Hippocampal formation (tissue), 2 donors: ENCODE data around the gene SAV1.

Experiments used
- DNase-seq, 2 donors: peaks; one replicate each; lab custom pipeline; 2025; lab: John Stamatoyannopoulos, UW

Gene SAV1

DNA sequence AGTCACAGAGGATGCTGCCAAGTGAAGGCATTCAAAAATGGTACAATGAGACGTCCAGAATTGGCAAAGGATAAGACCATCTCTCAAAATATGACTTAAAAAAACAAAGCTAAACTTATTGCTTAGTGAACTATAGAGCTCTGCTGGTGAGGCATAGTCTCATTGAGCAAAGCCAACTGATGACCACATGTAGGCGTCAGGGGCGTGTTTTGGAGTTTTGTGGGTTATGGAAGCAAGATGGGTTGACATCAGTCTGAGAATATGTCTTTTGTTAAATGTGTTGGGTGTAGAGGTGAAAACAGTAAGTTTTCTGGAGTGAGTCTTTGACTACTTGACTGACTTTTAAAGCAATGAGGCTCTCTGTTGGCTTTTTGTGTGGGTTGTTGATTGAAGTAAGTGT lies 60.9 kb downstream of the SAV1 start:
- DNase-seq = no peak

DNA sequence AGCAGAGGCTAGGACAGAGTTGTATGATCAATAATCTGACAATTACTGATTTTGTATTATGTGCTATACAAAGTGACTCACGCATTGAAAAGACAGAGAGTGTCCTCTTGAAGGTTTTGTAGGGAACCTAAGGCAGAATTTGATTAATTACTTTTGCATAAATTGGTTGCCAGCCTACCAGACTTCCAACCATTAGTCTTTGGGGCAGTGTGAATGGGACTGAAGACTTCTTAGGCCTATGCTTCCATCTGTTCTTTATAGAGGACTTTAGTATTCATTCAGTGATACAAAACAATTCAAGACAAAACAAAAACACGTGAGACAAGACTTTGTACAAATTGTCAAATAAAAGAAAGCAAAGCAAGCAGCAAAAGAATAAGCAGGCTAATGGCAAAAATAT lies 61.6 kb downstream of the SAV1 start:
- no peak for DNase-seq

DNA sequence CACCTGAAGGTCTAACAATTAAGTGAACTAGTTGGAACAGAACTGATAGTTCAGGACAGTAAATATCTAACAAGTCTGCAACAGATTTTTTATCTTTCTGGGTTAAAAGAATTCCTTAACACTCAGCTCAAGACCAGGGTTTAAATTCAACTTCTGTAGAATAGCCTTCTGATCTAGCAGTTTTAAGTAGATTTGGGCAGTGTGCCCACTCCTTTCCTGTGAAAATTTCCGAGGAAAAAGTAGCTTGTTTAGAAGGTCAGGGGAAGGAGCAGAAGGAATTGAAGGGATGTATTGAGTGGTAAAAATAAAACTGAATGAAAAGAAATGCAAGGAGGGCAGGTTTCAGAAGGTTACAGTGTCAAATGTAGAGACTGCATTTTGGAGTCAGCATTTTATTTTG lies 62.3 kb downstream of the SAV1 start:
- no peak for DNase-seq

DNA sequence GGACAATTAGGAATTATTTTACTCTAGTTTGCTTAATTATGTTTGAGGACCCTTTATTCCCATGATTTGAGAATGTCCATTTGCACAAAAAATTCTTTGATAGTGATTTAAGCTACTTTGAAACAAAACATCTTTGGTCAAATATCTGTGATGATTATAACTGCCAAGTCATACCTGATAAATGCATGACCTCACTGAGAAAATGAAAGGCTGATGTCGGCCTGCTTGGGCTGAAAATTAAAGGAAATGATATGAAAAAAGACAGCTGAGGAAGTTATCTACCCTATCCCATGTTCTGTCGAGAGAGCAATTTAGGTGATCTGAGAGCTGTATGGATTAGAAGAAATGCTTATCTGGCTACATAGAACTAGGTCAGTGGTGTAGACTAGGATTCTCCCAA lies 64.5 kb downstream of the SAV1 start:
- DNase-seq = no peak

DNA sequence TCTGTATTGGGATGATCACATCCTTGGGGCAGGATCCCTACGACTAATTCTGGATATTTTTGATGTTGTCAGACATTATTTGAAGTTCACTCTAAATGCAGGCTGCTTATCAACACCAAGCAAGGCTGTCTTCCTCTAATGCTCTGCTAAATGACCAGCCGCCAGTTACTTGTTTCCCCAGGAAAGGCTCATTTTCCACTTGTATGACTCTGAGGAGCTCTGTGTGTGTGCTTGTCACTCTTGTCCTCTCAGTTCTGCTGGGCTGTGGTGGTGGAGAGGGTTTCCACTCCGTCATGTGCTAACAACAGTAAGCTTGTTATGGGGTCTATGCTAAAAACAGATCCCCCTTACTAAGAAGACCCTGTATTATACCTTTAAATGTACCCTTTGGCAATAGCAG lies 66.1 kb downstream of the SAV1 start:
- DNase-seq = peak in 1 of 2 donors; percentile 13

DNA sequence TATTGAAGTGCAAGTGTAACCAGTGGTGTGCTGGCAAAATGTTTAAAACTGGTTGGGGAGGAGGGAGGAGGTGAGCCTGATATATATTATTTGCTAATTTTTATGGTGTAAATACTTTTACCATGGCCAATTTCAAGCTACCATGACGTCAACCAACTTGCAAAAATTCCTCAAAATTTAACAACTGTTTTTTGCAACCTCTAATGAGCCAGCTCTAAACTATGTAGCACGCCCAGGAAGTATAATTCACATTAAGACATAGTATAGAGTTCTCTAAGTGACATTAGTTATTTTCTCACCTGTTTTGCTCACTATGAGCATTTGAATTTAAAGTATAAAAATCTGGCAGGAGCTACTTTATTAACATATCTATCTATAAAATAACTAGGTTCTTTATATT lies 66.7 kb downstream of the SAV1 start:
- DNase-seq = no peak

DNA sequence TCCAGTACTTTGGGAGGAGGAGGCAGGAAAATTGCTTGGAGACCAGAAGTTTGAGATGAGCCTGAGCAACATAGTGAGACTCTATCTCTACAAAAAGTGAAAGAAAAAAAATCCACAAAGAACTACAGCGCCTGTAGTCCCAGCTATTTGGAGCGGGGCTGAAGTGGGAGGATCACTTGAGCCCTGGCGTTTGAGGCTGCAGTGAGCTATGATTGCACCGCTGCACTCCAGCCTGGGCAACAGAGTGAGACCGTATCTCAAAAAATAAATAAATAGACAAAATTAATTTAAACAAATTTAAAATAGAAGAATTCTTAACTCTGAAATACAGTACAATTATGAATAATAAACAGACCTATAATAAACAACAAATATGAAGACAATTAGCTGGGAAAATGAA lies 67.3 kb downstream of the SAV1 start:
- DNase-seq = peak in 1 of 2 donors; percentile 6

DNA sequence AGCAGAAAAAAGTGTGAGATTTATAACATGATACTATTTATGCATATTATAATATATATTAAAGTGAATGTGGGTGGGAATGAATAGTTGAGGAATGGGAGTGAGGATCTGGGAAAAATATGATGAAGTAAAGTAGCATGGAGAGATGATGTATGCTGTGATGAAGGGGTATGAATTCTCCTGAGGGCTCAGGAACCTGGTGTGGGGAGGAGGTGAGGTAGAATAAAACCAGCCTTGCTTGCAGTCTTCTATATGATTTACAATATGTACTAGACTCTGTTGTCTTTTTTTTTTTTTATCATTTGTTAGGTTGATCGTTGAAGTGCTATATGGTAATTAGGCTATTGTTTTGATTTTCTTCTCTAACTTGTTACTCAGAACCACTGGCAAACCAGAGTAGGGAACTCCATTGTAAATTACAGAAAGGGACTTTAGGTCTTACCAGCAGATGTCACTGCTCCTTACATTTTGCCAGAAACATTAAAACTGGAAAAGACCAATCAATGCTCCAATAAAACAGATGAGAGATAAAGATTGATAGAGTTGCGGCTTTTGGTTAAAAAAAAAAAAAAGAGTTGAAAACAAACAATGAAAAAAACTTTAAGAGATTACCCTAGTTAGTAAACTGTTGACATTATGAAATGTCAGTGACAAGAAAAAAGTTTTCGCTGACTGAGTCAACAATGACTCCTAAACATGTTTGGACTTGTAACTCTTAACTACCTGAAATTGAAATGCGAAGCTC lies 68.2 kb downstream of the SAV1 start:
- peak in 1 of 2 donors; percentile 84 for DNase-seq

DNA sequence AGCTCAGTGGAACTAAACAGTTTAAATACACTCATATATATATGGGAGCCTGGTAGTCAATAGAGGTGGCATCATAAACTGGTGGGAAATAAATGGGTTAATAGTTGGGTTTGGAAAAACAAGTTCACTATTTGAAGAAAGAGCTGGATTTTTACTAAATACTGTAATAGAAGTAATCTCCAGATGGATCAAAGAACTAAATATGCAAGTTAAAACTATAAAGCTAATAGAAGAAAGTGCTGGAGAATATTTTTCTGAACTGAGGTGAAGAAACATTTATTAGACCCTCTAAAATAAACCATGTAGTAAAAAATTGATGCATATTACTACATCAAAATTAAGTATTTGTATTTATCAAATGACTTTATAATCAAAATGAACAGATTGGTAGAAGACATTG lies 69.3 kb downstream of the SAV1 start:
- DNase-seq = no peak

DNA sequence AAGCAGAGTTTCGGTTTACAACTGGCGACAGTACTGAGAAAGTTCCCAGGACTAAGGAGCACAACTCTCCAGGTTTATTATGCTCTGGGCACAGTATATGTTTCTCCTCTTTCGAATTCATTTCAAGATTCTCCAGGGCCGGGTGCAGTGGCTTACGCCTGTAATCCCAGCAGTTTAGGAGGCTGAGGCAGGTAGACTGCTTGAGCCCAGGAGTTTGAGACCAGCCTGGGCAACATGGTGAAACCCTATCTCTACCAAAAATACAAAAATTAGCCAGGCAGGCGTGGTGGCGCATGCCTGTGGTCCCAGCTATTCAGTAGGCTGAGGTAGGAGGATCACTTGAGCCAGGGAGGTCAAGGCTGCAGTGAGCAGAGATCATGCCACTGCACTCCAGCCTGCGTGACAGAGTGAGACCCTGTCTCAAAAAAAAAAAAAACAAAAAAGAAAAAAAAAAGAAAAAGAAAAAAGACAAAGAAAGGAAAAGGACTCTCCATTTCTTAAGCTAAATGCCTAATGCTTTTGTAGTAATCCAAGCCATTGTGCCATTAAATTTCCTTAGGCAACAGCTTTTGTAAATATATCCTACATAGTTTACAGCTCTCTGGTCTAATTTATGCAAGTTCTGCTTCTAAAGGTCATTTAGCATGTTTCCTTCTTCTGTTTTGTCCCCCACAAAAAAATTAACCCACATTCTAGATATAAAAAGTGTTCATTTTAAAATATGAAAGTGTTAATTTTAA lies 73.4 kb downstream of the SAV1 start:
- no peak for DNase-seq

DNA sequence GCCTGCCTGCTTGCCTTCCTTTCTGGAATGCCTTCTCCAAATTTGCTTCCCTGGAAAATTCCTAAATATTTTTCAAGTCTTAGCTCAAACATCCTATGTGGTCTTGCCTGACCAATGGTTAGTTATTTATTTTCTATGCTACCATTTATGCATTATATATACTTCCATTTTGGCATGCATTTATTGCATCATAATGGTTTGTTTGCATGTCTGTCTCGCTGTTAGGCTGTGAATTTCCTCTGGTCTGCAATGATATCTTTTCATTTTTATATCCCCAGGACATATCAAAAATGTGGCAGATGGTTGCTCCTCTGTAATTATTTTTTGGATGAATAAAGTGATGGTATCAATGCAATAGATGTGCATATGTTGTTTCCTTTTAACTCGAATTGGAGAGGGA lies 77.6 kb downstream of the SAV1 start:
- no peak for DNase-seq
